Testis (tissue), 3 donors: Measurements from ENCODE around the gene ASTE1. TPM values are rescaled to one million over a fixed set of nuclear protein-coding genes. Genes with fewer than 3 reads are reported as not detected.
"Not testable (repeated sequence)": the region's sequence is repeated elsewhere in the genome, so short reads cannot be mapped to it uniquely, and the experiment has no call there.

Experiments used
- DNase-seq: peaks from one replicate; pipeline ENCODE4 v3.0.0-alpha.2; 2019
- H3K27ac ChIP-seq, 2 donors: fragments of 200-600 bp; sonication (generic); one replicate each; pipeline ENCODE4 v1.5.1; 2019
- H3K27me3 ChIP-seq: fragments of 200-600 bp; sonication (generic); one replicate; pipeline ENCODE4 v1.5.1; 2019
- H3K36me3 ChIP-seq: fragments of 200-600 bp; sonication (generic); one replicate; pipeline ENCODE4 v1.5.1; 2017; ENCODE audit warnings: low read depth; ENCODE audit errors: missing control alignments
- H3K4me1 ChIP-seq: fragments of 200-600 bp; sonication (generic); one replicate; pipeline ENCODE4 v1.5.1; 2019
- H3K4me3 ChIP-seq, 2 donors: fragments of 200-600 bp; sonication (generic); one replicate each; pipeline ENCODE4 v1.5.1; 2017 to 2019
- H3K9me3 ChIP-seq: fragments of 200-600 bp; sonication (generic); one replicate; pipeline ENCODE4 v1.5.1; 2017
- POLR2A ChIP-seq: fragments of 450-650 bp; IDR thresholded peaks from one replicate; pipeline ENCODE4 v1.6.1; 2017; ENCODE audit warnings: antibody characterized with exemption, mild to moderate bottlenecking, moderate library complexity
- WGBS, 2 donors: methylation state at CpG; one replicate each; pipeline ENCODE4 v1.1.5; 2018; 5-methylcytosine and 5-hydroxymethylcytosine counted together
- intact Hi-C: fragments of 100-400 bp; cut with DNase I; formaldehyde crosslinking; loops from one replicate; pipeline ENCODE4 v1.15.1; 2023; ENCODE audit warnings: low total_unique reads
- polyA plus RNA-seq: library from polyadenylated mRNA; stranded (reverse); fragments of 350-450 nt; fragmentation: Illumina TruSeq; extraction: RNeasy Lipid Tissue Mini Kit (QIAGEN cat#74804); gene quantifications from one replicate; pipeline ENCODE4 v1.2.3, GENCODE V29; 2014; ENCODE audit warnings: low read depth, low replicate concordance; ENCODE audit not compliant: insufficient read depth
- total RNA-seq, 2 donors: library from RNA; depleted of rRNA; stranded (reverse); fragments of >200 nt; gene quantifications; one replicate each; pipeline ENCODE4 v1.2.3, GENCODE V29; 2016
- TF ChIP-seq, protein P1 (sequence below), 3 experiments: fragments of 450-650 bp in 2 of 3; fragments of 200-600 bp in 1 of 3; sonication (generic) in 1 of 3; IDR thresholded peaks; one replicate each; pipeline ENCODE4 v1.5.1; 2016 to 2019; ENCODE audit warnings: antibody characterized with exemption in 3 of 3, mild to moderate bottlenecking in 2 of 3, moderate library complexity in 1 of 3

ASTE1 gene
- total and polyA plus RNA-seq, 3 donors from 2014 or later, result 9.8 to 17.2 (median 13.0) TPM

DNA sequence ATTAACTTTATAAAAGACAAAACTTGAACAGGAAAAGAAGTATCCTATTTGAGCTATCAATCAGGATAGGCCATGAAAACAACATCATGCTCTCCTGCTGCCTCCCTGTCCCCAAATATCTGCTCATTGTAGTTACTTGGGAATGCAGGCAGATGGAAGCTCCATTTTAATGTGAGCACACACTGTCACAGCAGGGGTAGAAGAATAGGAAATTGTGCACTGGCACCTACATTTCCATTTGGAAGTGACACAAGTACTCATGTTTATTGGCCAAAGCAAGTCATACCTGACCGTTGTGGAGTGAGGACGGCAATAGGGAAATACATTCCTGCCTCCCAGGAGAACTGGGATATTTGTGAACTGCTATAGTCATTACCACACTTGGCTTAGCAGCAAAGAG is 52.4 kb downstream of the ASTE1 start:
- Histone ChIP-seq H3K36me3 (no peaks in the 10 kb centered on the region), H3K9me3 (no peaks in the 10 kb centered on the region), H3K27me3 (no peaks in the 10 kb centered on the region), H3K4me1 (no peaks in the 10 kb centered on the region), H3K27ac (no peak overlapping the region), H3K4me3 (no peak overlapping the region)
- no peak for DNase-seq
- no peak for TF ChIP-seq POLR2A
- TF ChIP-seq, protein P1, sequence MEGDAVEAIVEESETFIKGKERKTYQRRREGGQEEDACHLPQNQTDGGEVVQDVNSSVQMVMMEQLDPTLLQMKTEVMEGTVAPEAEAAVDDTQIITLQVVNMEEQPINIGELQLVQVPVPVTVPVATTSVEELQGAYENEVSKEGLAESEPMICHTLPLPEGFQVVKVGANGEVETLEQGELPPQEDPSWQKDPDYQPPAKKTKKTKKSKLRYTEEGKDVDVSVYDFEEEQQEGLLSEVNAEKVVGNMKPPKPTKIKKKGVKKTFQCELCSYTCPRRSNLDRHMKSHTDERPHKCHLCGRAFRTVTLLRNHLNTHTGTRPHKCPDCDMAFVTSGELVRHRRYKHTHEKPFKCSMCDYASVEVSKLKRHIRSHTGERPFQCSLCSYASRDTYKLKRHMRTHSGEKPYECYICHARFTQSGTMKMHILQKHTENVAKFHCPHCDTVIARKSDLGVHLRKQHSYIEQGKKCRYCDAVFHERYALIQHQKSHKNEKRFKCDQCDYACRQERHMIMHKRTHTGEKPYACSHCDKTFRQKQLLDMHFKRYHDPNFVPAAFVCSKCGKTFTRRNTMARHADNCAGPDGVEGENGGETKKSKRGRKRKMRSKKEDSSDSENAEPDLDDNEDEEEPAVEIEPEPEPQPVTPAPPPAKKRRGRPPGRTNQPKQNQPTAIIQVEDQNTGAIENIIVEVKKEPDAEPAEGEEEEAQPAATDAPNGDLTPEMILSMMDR (IDR thresholded peaks at IDR 0.05), result no peak
- WGBS, 2 donors, result 97 to 98% methylated on average over 2 of the region's 2 CpGs
- intact Hi-C loops, result no loop called here

DNA sequence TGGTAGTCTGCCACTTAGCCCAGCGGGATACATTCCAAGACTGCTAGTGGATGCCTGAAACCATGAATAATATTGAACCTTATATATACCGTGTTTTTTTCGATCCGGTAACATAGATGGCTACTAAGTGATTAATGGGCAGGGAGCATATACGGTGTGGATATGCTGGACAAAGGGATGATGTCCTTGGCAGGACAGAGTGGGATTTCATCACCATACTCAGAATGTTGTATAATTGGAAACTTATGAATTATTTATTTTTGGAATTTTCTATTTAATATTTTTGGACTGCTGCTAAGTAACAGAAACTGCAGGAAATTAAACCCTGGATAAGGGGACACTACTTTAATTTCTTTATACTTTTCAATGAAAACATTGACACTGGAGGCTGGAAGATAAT is 53.2 kb downstream of the ASTE1 start:
- Histone ChIP-seq H3K4me3 (no peak overlapping the region), H3K27me3 (no peaks in the 10 kb centered on the region), H3K9me3 (no peaks in the 10 kb centered on the region), H3K36me3 (no peaks in the 10 kb centered on the region), H3K4me1 (no peaks in the 10 kb centered on the region), H3K27ac (no peak overlapping the region)
- intact Hi-C loops, result no loop called here
- WGBS, 2 donors, result 83 to 95% methylated on average over 5 of the region's 5 CpGs
- DNase-seq, result no peak
- TF ChIP-seq POLR2A, result no peak
- TF ChIP-seq, protein P1 (IDR thresholded peaks at IDR 0.05), result no peak

DNA sequence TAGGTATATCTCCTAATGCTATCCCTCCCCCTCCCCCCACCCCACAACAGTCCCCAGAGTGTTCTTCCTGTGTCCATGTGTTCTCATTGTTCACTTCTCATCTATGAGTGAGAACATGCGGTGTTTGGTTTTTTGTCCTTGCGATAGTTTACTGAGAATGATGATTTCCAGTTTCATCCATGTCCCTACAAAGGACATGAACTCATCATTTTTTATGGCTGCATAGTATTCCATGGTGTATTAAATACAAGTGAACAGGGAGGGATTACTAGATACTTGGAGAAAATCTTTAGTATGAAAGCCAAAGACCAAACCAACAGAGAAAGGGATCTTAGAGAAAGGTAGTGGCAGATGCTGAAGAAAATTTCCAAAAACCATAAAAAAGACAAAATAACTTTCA is 54.0 kb downstream of the ASTE1 start:
- H3K4me3 ChIP-seq, DNase-seq, H3K36me3 ChIP-seq, H3K27me3 ChIP-seq, H3K9me3 ChIP-seq, intact Hi-C loops, H3K4me1 ChIP-seq, H3K27ac ChIP-seq: not testable (repeated sequence)
- 92 to 96% methylated on average over 2 of the region's 2 CpGs for WGBS, 2 donors

DNA sequence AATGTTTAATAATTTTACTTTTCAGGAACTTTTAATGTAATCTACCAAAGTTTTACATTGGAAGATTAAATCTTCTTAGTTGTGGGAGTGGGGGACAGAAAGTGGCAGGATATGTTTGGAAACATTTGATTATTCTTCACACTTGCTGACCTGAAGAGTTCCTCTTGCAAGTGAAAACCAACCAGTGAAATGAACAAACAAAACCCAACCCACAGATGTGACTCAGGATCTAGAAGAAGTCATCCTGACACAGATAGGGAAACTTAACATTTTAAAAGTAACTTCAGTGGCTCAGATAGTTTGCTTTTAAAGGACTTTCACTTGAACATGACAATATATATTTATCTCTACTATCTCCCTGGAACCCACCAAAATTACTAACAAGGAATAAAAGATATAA is 55.4 kb downstream of the ASTE1 start:
- DNase-seq, result no peak
- Histone ChIP-seq H3K27ac (no peak overlapping the region), H3K4me1 (no peaks in the 10 kb centered on the region), H3K36me3 (no peaks in the 10 kb centered on the region), H3K9me3 (no peaks in the 10 kb centered on the region), H3K27me3 (no peaks in the 10 kb centered on the region), H3K4me3 (no peak overlapping the region)
- intact Hi-C loops, result no loop called here
- TF ChIP-seq POLR2A, result no peak
- TF ChIP-seq, protein P1 (IDR thresholded peaks at IDR 0.05), result no peak

DNA sequence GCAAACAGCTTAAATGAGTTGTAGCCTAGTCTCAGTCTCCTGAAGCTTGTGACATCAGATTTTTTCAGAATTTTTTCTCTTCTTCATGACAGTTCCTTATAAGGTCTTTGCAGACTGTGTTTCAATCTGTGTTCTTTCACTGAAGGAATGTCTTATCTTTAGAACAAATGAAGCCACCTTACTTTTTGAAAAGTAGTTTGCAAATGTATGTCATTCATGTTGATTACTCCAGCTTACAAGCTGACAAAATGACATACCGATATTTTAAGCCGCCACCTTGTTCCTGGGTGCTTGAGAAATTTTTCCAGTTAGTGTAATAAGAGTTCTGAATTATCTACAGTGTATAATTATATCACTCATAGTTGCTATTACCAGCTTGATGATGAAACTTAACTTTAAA is 57.0 kb downstream of the ASTE1 start:
- no peaks in the 10 kb centered on the region for H3K4me1 ChIP-seq
- intact Hi-C loops, result no loop called here
- no peak overlapping the region for H3K4me3 ChIP-seq
- H3K27ac ChIP-seq, result peak overlapping the region in 1 of 2 donors; percentile 10
- no peaks in the 10 kb centered on the region for H3K27me3 ChIP-seq
- 81 to 88% methylated on average over 2 of the region's 2 CpGs for WGBS, 2 donors
- no peaks in the 10 kb centered on the region for H3K36me3 ChIP-seq
- DNase-seq, result no peak
- no peaks in the 10 kb centered on the region for H3K9me3 ChIP-seq
- no peak for TF ChIP-seq POLR2A
- TF ChIP-seq, protein P1 (IDR thresholded peaks at IDR 0.05), result no peak
